WTC11 (cell line): Measurements from ENCODE around the gene ANTXRL. TPM values are rescaled to one million over a fixed set of nuclear protein-coding genes. Genes with fewer than 3 reads are reported as not detected.
"Not testable (repeated sequence)": the region's sequence is repeated elsewhere in the genome, so short reads cannot be mapped to it uniquely, and the experiment has no call there.

ENCODE experiments used
- ATAC-seq: fragments of 200-7000 bp; cut with Tn5 transposase; 2 replicates; pipeline ENCODE4 v1.10.0; 2021; ENCODE audit warnings: mild to moderate bottlenecking, moderate library complexity
- CTCF ChIA-PET: fragments of 300-600 bp; sonication (Branson Sonifier 250); formaldehyde crosslinking; loops from one replicate; lab custom pipeline; 2021; ENCODE audit warnings: antibody characterized with exemption; lab: Charles Lee
- POLR2A ChIA-PET: fragments of 350-600 bp; sonication (Branson Sonifier 250); formaldehyde crosslinking; loops from one replicate; lab custom pipeline; 2021; ENCODE audit warnings: antibody characterized with exemption; lab: Charles Lee
- DNase-seq: peaks from one replicate; pipeline ENCODE4 v3.0.0; 2021; ENCODE audit warnings: low spot score
- H3K27ac Mint-ChIP-seq: 2 replicates; pipeline ENCODE4 v1.8.0; 2021; ENCODE audit warnings: mixed read lengths
- H3K27me3 Mint-ChIP-seq: 2 replicates; pipeline ENCODE4 v1.8.0; 2021; ENCODE audit warnings: low read depth, mild to moderate bottlenecking, moderate library complexity, mixed read lengths
- H3K36me3 Mint-ChIP-seq: 2 replicates; pipeline ENCODE4 v1.8.0; 2021; ENCODE audit warnings: mixed read lengths
- H3K4me1 Mint-ChIP-seq: 2 replicates; pipeline ENCODE4 v1.8.0; 2022; ENCODE audit warnings: mixed read lengths
- H3K4me3 Mint-ChIP-seq: 2 replicates; pipeline ENCODE4 v1.8.0; 2021; ENCODE audit warnings: mild to moderate bottlenecking, moderate library complexity, mixed read lengths
- H3K9me3 Mint-ChIP-seq: 2 replicates; pipeline ENCODE4 v1.8.0; 2021; ENCODE audit warnings: mixed read lengths
- ATF2 ChIP-seq: sonication (generic); formaldehyde crosslinking; IDR thresholded peaks from 2 replicates; pipeline ENCODE4 v1.8.1; 2022; ENCODE audit warnings: low read depth, missing genetic modification reagents, borderline replicate concordance
- E2F4 ChIP-seq: sonication (generic); formaldehyde crosslinking; IDR thresholded peaks from 2 replicates; pipeline ENCODE4 v1.8.1; 2022; ENCODE audit warnings: low read depth, mild to moderate bottlenecking, moderate library complexity, missing genetic modification reagents, borderline replicate concordance
- JAZF1 ChIP-seq: fragments of 250-450 bp; sonication (Bioruptor Pico); IDR thresholded peaks from 2 replicates; pipeline ENCODE4 v1.9.0; 2021; ENCODE audit warnings: moderate library complexity, mild to moderate bottlenecking, inconsistent platforms
- KAT7 ChIP-seq: sonication (generic); formaldehyde crosslinking; IDR thresholded peaks from 2 replicates; pipeline ENCODE4 v1.8.1; 2023; ENCODE audit warnings: missing genetic modification reagents, mild to moderate bottlenecking, borderline replicate concordance
- MXD4 ChIP-seq: fragments of 250-450 bp; sonication (Bioruptor Pico); IDR thresholded peaks from 2 replicates; pipeline ENCODE4 v1.8.0; 2021; ENCODE audit warnings: mild to moderate bottlenecking, moderate library complexity, borderline replicate concordance
- SOX15 ChIP-seq: fragments of 250-450 bp; sonication (Bioruptor Pico); IDR thresholded peaks from 2 replicates; pipeline ENCODE4 v1.9.0; 2021; ENCODE audit warnings: mild to moderate bottlenecking
- USF2 ChIP-seq: sonication (generic); formaldehyde crosslinking; IDR thresholded peaks from 2 replicates; pipeline ENCODE4 v1.8.1; 2023; ENCODE audit warnings: mild to moderate bottlenecking, missing genetic modification reagents, moderate library complexity
- ZBTB43 ChIP-seq: sonication (generic); formaldehyde crosslinking; IDR thresholded peaks from 2 replicates; pipeline ENCODE4 v1.8.1; 2023; ENCODE audit warnings: mild to moderate bottlenecking, missing genetic modification reagents
- ZNF281 ChIP-seq: sonication (generic); formaldehyde crosslinking; IDR thresholded peaks from 2 replicates; pipeline ENCODE4 v1.8.0; 2023; ENCODE audit warnings: mild to moderate bottlenecking, missing genetic modification reagents
- ZNF317 ChIP-seq: sonication (generic); formaldehyde crosslinking; IDR thresholded peaks from 2 replicates; pipeline ENCODE4 v1.8.1; 2023; ENCODE audit warnings: low read depth, mild to moderate bottlenecking, moderate library complexity, missing genetic modification reagents, borderline replicate concordance
- total RNA-seq: library from RNA; stranded (reverse); gene quantifications from 3 replicates; pipeline ENCODE4 v1.2.3, GENCODE V29; 2021

ANTXRL gene
- total RNA-seq, 1 experiment from 2014 or later: not detected

- TF ChIP-seq ZNF281 (no peak), JAZF1 (CRISPR knock-in tag) (no peak), SOX15 (CRISPR knock-in tag) (no peak), ZNF317 (CRISPR knock-in tag) (no peak)
Measured at GRCh38 chr10:46248651-46249146, 38.1 kb upstream of the ANTXRL start (continued).

- DNase-seq, ATAC-seq, CTCF ChIA-PET: not testable (repeated sequence)
Measured at GRCh38 chr10:46249617-46250344, 37.0 kb upstream of the ANTXRL start.

GRCh38 chr10:46250481-46250880 lies 36.3 kb upstream of the ANTXRL start:
- no peaks in the 10 kb centered on the region for H3K4me1 Mint-ChIP-seq
- H3K9me3 Mint-ChIP-seq: no peaks in the 10 kb centered on the region
- H3K27me3 Mint-ChIP-seq: no peaks in the 10 kb centered on the region
- no peak for TF ChIP-seq MXD4 (CRISPR knock-in tag)
- TF ChIP-seq KAT7 (CRISPR knock-in tag): no peak
- TF ChIP-seq SOX15 (CRISPR knock-in tag): no peak
- TF ChIP-seq USF2: no peak
- no peak for TF ChIP-seq ZBTB43 (CRISPR knock-in tag)
- no peak for TF ChIP-seq E2F4 (CRISPR knock-in tag)
- TF ChIP-seq ATF2: no peak
- H3K4me3 Mint-ChIP-seq: no peak overlapping the region
- ATAC-seq (no peak), DNase-seq (no peak)
- POLR2A ChIA-PET: no interaction called here
- CTCF ChIA-PET: no interaction called here
- no peak overlapping the region for H3K27ac Mint-ChIP-seq
- H3K36me3 Mint-ChIP-seq: no peaks in the 10 kb centered on the region

More at GRCh38 chr10:46249617-46250344, 37.0 kb upstream of the ANTXRL start:
- H3K36me3 Mint-ChIP-seq, H3K27ac Mint-ChIP-seq, H3K4me1 Mint-ChIP-seq, POLR2A ChIA-PET, H3K27me3 Mint-ChIP-seq, H3K4me3 Mint-ChIP-seq, H3K9me3 Mint-ChIP-seq: not testable (repeated sequence)
